Activated CD4-positive, alpha-beta T cell treated with anti-CD3 and anti-CD28 coated beads for 24 hours (primary cell): Measurements from ENCODE around the gene TOMM40.
"Not testable (repeated sequence)": the region's sequence is repeated elsewhere in the genome, so short reads cannot be mapped to it uniquely, and the experiment has no call there.

Experiments used
- DNase-seq, 2 donors: peaks; one replicate each; pipeline ENCODE4 v3.0.0-alpha.2; 2020; ENCODE audit warnings: low read depth in 2 of 2

TOMM40 gene

DNA sequence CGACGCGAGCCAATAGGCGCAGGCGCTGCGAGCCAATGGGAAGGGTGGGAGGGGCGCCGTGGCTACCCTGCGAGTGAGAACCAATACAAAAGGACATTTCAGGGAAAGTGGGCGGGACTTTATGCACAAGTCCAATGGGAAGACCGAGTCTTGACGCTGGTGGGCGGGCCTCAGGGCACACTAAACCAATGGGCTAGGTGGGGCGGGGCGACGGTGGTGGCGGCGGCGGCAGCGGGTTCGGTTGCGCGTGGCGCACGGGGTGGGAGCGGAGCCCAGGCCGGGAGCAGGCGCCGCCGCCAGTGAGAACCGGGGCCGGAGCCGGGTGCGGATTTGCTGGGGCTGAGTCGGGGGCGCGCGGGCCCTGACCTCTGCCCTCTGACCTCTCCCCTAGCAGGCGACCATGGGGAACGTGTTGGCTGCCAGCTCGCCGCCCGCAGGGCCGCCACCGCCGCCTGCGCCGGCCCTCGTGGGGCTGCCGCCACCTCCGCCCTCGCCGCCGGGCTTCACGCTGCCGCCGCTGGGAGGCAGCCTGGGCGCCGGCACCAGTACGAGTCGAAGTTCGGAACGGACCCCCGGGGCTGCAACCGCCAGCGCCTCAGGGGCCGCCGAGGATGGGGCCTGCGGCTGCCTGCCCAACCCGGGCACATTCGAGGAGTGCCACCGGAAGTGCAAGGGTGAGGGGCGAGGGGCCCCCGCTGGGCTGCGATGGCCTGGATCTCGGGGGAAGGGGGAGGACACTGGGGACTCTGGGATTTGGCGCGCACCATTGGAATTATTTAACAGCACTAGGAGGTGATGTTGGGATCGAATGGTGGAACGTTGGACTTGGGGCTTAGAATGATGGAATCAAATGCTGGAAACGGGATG, at the start of gene TOMM40:
TSS of gene TOMM40 (plus strand) at position 239 of the 867 bp plus-strand sequence. CDS start at position 401, 162 bp downstream.
- peak; percentile 99 to 100 for DNase-seq

DNA sequence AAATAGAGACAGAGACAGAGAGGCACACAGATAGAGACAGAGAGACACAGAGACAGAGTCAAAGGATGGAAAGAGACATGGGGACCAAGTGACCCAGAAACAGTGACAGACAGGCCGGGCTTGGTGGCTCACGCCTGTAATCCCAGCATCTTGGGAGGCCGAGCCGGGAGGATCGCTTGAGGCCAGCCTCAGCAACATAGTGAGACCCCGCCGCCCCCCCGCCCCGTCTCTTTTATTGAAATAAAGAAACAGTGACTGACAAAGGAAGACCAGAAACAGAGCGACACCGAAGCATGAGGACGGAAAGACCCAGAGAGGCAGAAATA, 45.8 kb upstream of the TOMM40 start:
- no peak for DNase-seq

DNA sequence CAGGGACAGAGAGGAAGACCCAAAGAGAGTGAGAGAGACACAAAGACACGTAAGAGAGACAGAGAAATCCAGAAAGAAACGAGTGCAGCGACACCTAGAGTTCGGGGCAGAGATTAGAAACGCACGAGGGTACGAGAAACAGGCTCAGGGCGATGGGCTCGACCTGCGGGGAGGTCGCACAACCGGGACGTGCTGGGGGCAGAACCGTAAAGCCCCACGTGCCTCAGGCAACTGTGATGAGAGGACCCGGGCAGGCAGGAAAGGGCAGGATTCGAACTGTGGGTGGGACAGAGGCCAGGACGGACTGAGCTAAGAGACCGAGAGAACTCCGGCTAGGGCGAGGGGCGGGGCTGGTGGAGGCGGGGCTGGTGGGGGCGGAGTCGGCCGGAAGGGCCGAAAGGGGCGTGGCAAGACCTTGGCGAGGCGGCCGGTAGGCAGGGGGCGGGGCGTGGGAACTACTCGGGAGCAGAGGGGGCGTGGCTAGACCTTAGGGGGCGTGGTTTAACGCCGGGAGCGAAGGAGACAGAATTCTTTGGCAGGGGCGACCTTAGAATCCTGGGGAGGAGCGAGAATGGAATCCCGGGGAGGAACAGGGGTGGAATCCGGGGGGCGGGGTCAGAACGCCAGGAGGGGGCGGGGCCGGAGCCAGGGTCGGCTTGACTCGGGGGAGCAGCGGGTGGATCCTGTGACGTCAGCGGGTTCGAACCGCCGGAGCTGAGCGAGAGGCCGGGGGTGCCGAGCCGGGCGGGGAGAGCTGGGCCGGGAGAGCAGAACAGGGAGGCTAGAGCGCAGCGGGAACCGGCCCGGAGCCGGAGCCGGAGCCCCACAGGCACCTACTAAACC, 45.2 kb upstream of the TOMM40 start, which contains the start of gene NECTIN2:
TSS of gene NECTIN2 (plus strand) at position 686 of the 843 bp plus-strand sequence. CDS start 229 bp downstream, outside the sequence.
- DNase-seq = peak; percentile 76 to 97

- no peak for DNase-seq
These were observed 44.5 kb upstream of the TOMM40 start for GRCh38 chr19:44846455-44847143.

DNA sequence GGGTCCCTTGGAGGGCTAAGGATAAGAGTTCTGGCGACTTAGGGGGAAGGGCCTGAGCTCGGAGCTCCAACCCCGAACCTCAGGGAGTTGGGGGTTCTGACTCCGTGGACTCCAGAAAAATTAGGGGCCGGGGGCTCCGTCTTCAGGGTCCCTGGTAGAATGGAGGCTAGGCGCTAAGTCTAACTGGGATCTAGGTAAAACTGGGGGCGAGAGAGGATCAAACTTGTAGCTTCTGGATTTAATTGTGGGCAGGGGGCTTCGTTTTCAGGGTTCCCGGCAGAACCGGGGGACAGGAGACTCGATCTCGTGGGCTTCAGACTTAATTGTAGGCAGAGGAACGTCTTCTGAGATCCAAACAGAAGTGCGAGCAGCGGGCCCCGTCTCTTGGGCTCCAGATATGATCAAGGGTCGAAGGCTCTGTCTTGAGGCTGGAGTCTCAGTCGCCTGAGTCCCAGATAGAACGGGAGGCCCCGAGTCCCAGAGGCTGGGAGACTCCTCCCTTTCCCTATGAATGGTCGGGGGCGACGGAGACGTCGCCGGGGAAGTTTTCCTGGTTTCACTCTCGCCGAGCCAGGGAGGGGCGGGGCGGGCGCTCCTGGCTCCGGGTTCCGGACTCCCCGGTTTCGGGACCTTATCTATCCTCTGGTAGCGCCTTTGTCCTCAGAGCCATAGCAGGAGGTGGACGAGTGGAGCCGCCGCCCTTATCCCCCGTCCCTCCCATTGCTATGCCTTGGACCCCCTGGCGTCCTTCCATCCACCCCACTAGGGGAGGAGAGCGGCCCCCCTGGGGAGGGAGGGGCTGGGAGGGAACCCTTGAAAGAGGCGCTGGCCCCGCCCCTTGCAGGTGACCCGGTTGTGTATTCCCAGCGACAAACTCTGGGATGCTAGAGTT, 43.7 kb upstream of the TOMM40 start:
- no peak for DNase-seq

GRCh38 chr19:44848036-44848811, 42.8 kb upstream of the TOMM40 start:
- no peak for DNase-seq

DNA sequence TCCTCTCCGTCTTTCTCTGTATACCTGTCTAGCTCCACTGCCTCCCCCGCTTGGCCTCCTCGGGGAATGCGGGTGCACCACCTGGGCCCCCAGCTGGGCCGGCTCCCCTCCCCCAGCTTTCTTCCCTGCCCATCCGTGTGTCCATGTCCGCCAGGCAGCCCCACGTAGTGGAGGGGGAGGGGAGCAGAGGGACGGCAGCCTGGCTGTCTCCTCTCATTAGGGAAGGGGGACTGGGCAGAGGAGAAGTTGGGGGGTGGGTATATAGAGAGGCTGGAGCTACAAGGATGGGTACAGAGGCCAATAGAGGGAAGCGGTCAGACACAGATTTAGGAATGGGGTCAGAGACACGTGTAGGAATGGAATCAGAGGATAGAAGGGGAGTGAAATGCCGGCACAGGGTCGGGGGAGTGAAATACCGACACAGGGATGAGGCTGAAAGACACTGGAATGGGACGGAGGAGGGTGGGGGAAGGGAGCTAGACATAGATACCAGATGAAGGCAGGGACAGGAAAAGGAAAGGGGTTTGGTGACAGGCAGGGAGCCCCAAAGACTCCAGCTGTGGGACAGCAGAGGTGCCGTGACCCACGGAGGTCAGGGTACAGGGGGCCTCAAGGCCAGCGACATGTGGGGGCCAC, 42.1 kb upstream of the TOMM40 start:
- DNase-seq = no peak

DNA sequence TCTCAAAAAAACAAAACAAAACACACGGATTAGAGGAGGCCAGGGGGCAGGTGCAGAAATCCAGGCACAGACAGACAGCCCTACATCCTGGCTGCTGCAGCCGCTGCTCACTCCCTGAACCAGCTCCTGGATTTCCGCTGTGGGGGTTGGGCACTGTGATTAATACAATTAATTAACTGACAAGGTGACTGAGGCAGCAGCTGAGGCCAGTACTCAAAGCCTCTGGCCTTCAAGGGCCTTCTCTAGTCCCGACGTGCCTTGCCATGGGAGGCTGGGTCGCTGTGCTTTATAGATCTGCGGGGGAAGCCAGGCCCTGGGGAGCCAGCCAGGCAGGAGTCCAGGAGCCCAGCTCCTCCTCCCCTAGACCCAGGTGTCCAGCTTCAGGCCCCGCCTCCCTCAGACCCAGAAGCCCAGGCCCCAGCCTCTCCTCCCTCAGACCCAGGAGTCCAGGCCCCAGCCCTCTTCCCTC, 40.4 kb upstream of the TOMM40 start:
- no peak for DNase-seq

- no peak for DNase-seq
These were observed 39.6 kb upstream of the TOMM40 start for GRCh38 chr19:44851427-44851826.

DNA sequence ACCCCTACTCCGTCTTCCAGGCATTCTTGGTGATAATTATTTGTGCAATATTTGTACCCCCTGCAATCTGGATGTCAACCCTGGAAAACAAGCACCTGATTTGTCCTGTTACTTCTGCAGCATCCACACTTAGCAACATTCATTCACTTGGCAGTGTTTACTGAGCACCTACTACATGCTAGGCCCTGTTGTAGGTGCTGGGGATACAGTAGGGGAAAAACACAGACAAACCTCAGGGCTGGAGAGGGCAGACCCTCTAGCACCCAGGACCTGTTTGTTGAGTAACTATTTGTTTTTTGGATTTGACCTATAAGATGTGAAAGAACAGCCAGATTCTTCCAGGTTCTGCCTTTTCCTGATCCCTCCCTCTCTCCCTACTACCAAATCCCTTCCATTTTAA, 35.4 kb upstream of the TOMM40 start:
- no peak for DNase-seq

- no peak for DNase-seq
These were observed 34.5 kb upstream of the TOMM40 start for GRCh38 chr19:44856421-44857083.

DNA sequence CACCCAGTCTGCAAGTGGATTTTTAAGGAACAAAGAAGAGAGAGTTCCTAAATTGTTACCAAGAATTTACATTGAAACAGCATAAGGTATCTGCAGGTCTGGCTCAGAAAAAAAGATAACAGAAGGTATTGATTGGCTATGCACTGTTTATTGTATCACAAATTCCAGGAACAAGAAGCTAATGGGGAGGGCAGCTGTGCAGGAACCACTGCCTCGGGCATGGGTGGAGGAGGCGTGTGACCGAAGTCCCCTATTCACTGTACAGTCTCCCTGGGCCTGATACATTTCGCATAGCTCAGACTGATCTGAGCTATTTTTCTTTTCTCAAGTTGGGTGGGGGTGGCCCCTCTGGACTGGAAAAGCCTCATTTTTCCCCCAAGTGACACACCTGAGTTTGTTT, 33.2 kb upstream of the TOMM40 start:
- no peak for DNase-seq

- not testable (repeated sequence) for DNase-seq
These were observed 29.5 kb upstream of the TOMM40 start for GRCh38 chr19:44861576-44861975.

DNA sequence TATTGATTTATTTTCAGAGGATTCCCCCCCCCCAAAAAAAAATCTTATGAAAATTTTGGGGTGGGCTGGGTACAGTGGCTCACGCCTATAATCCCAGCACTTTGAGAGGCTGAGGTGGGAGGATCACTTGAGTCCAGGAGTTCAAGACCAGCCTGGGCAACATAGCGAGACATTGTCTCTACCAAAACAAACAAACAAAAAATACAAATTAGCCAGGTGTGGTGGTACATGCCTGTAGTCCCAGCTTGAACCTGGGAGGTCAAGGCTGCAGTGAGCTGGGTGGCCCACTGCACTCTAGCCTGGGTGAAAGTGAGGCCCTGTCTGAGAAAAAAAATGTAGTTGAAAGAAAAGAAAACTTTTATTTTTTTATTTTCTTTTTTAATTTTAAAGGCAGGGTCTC, 27.1 kb upstream of the TOMM40 start:
- no peak for DNase-seq

GRCh38 chr19:44865196-44865767, 25.8 kb upstream of the TOMM40 start:
- DNase-seq = no peak

DNA sequence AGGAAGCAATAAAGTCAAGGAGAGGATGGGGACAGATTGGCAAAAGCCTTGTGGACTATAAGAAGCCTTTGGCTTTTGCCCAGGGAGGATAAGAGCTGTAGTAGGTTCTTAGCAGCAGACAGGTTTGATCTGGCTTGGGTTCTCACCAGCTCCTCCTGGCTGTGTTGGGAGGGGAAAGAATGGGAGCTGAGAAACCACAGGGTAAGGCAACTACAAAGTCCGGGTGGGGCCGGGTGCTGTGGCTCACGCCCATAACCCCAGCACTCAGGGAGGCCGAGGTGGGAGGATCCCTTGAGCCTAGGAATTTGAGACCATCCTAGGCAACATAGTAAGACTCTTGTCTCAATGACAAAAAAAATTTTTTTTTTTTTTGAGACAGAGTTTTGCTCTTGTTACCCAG, 24.4 kb upstream of the TOMM40 start:
- no peak for DNase-seq

GRCh38 chr19:44867578-44867977, 23.5 kb upstream of the TOMM40 start:
- no peak for DNase-seq

DNA sequence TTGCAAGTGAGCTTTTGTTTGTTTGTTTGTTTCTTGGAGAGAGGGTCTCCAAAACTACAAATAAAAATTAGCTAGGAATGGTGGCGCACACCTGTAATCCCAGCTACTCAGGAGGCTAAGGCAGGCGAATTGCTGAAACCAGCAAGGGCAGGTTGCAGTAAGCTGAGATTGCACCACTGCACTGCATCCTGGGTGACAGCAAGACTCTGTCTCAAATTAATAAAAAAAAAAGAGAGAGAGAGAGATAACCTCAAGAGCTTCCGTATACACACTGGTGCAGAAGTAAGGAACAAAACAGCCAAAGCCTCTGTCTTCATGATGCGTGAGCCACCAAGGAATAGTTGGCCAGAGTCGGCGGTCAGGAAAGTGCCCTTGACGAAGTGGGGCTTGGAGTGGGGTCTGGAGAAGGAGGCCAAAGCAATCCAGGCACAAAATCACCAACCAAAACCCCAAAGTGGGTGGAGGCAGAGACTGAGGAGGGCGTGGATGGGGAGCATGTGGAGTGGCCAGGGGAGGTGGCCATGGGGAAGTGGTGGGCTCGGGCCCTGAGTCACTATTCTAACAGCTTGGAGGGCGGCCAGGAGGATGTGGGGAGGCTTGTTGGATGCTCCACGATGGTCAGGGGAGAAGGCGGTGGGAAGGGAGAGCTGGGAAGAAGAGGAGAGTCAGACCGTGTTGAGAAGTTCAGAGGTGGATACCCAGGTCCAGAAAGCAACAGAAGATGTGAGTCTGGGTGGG, 21.2 kb upstream of the TOMM40 start:
- no peak for DNase-seq
